K562 (cell line): Measurements from ENCODE around the gene AS3MT. TPM values are rescaled to one million over a fixed set of nuclear protein-coding genes. Genes with fewer than 3 reads are reported as not detected.

Source experiments
- BRF2 ChIP-seq: IDR thresholded peaks from 3 replicates; pipeline ENCODE4 v1.6.1; 2011; ENCODE audit warnings: borderline replicate concordance, mild to moderate bottlenecking; ENCODE audit not compliant: insufficient read length, insufficient read depth
- CTBP1 ChIP-seq: fragments of 450-650 bp; IDR thresholded peaks from 2 replicates; pipeline ENCODE4 v1.6.1; 2016; ENCODE audit warnings: borderline replicate concordance
- FOXA3 ChIP-seq, 2 experiments: fragments of 450-650 bp in 1 of 2; sonication (generic) in 1 of 2; formaldehyde crosslinking; IDR thresholded peaks in 1 of 2; conservative IDR thresholded peaks in 1 of 2; 2 replicates each; pipeline versions ENCODE4 v1.4.0 to v1.8.0; 2020 to 2022; ENCODE audit warnings: mild to moderate bottlenecking in 2 of 2, missing genetic modification reagents in 1 of 2
- FOXM1 ChIP-seq, 2 experiments: fragments of 450-650 bp in 1 of 2; sonication (generic) in 1 of 2; formaldehyde crosslinking in 1 of 2; IDR thresholded peaks; 2 replicates each; pipeline versions ENCODE4 v1.6.1 to v1.9.0; 2017 to 2022; ENCODE audit warnings: low read depth in 2 of 2, mild to moderate bottlenecking in 2 of 2, missing genetic modification reagents in 1 of 2, moderate library complexity in 1 of 2
- FOXP1 ChIP-seq: sonication (generic); formaldehyde crosslinking; IDR thresholded peaks from 2 replicates; pipeline ENCODE4 v1.8.0; 2022; ENCODE audit warnings: mild to moderate bottlenecking, missing genetic modification reagents
- GATAD2B ChIP-seq: fragments of 450-650 bp; IDR thresholded peaks from 2 replicates; pipeline ENCODE4 v1.6.1; 2017; ENCODE audit warnings: mild to moderate bottlenecking, borderline replicate concordance
- MTF1 ChIP-seq: fragments of 250-450 bp; sonication (Bioruptor Pico); IDR thresholded peaks from 2 replicates; pipeline ENCODE4 v1.9.0; 2021; ENCODE audit warnings: moderate library complexity, mild to moderate bottlenecking, inconsistent platforms, borderline replicate concordance
- PCBP2 ChIP-seq: fragments of 200-400 bp; formaldehyde crosslinking; IDR thresholded peaks from 2 replicates; pipeline ENCODE4 v1.6.1; 2018; ENCODE audit warnings: low read length, low read depth, mild to moderate bottlenecking, moderate library complexity; ENCODE audit not compliant: poor library complexity, severe bottlenecking
- PHF21A ChIP-seq: fragments of 450-650 bp; IDR thresholded peaks from 2 replicates; pipeline ENCODE4 v1.6.1; 2017; ENCODE audit warnings: low read depth, borderline replicate concordance
- TFE3 ChIP-seq: fragments of 450-650 bp; formaldehyde crosslinking; IDR thresholded peaks from 2 replicates; pipeline ENCODE4 v1.4.0; 2020; ENCODE audit warnings: mild to moderate bottlenecking, mixed read lengths
- YBX1 ChIP-seq: fragments of 450-650 bp; IDR thresholded peaks from 2 replicates; pipeline ENCODE4 v1.7.1; 2016; ENCODE audit warnings: mild to moderate bottlenecking
- YY1 ChIP-seq, 3 experiments: IDR thresholded peaks; 2 replicates each; pipeline ENCODE4 v1.6.1; 2011; ENCODE audit warnings: low read length in 2 of 3, mild to moderate bottlenecking in 2 of 3, moderate library complexity in 2 of 3, borderline replicate concordance in 1 of 3, control low read depth in 1 of 3, low read depth in 1 of 3; ENCODE audit not compliant: insufficient read depth in 3 of 3, insufficient replicate concordance in 2 of 3, control insufficient read depth in 1 of 3, insufficient read length in 1 of 3; ENCODE audit errors: extremely low read depth in 1 of 3
- ZBTB34 ChIP-seq: fragments of 250-450 bp; sonication (Bioruptor Pico); IDR thresholded peaks from 2 replicates; pipeline ENCODE4 v1.8.0; 2021; ENCODE audit warnings: mild to moderate bottlenecking, moderate library complexity
- ZC3H8 ChIP-seq: fragments of 450-650 bp; IDR thresholded peaks from 2 replicates; pipeline ENCODE4 v1.6.1; 2017
- ZMIZ1 ChIP-seq, 2 experiments: fragments of 150-350 bp in 1 of 2; IDR thresholded peaks; 2 replicates each; pipeline ENCODE4 v1.6.1; 2012 to 2016; ENCODE audit warnings: low read depth in 2 of 2, low read length in 2 of 2, mild to moderate bottlenecking in 1 of 2, moderate library complexity in 1 of 2
- ZNF121 ChIP-seq: sonication (generic); formaldehyde crosslinking; conservative IDR thresholded peaks from 2 replicates; pipeline ENCODE4 v1.8.0; 2022; ENCODE audit warnings: missing genetic modification reagents
- ZNF184 ChIP-seq: sonication (generic); formaldehyde crosslinking; IDR thresholded peaks from 2 replicates; pipeline ENCODE4 v1.5.0; 2020; ENCODE audit warnings: missing genetic modification reagents
- ZNF232 ChIP-seq: sonication (generic); formaldehyde crosslinking; IDR thresholded peaks from 2 replicates; pipeline ENCODE4 v1.8.0; 2022; ENCODE audit warnings: mild to moderate bottlenecking, missing genetic modification reagents
- ZNF785 ChIP-seq: fragments of 250-450 bp; sonication (Bioruptor Pico); IDR thresholded peaks from 2 replicates; pipeline ENCODE4 v1.4.0; 2020; ENCODE audit warnings: mild to moderate bottlenecking
- polyA plus RNA-seq, 8 experiments: library from polyadenylated mRNA; depleted of rRNA in 4 of 8; stranded (reverse) in 5 of 8; unstranded in 3 of 8; fragments of >200 nt; fragmentation: Nextera tagmentation in 2 of 8; fragmentation: Illumina TruSeq in 1 of 8; extraction: Ambion mirVana in 2 of 8; extraction: Trizol in 1 of 8; gene quantifications; 2 replicates each; pipeline versions ENCODE4 v1.2.1 to v1.2.3, GENCODE V29; 2011 to 2014; ENCODE audit warnings: inconsistent platforms in 1 of 8, missing spikeins in 1 of 8
- total RNA-seq, 7 experiments: library from RNA; depleted of rRNA in 6 of 7; stranded (reverse); fragments of >200 nt in 6 of 7; fragmentation: Illumina TruSeq in 2 of 7; extraction: Trizol in 2 of 7; gene quantifications; 2 replicates each; pipeline versions ENCODE4 v1.2.1 to v1.2.3, GENCODE V29; 2011 to 2021; ENCODE audit warnings: low replicate concordance in 1 of 7

AS3MT gene
- total and polyA plus RNA-seq, 9 of the 15 experiments (the other 6 are each of a cell fraction or from before 2014, with no cell fraction given) = 0.04 to 0.33 (median 0.19) TPM; not detected in 2

- TF ChIP-seq ZMIZ1 (IDR thresholded peaks at IDR 0.05; ENCODE audit: low read depth in 2 of 2, low read length in 2 of 2) (no peak), BRF2 (no peak), CTBP1 (peak; percentile 34), ZNF121 (CRISPR knock-in tag) (no peak), FOXP1 (no peak), YBX1 (no peak), ZNF785 (no peak), PHF21A (no peak), FOXM1 (IDR thresholded peaks at IDR 0.05; ENCODE audit: low read depth) (no peak), FOXM1 (CRISPR knock-in tag; IDR thresholded peaks at IDR 0.05; ENCODE audit: low read depth) (no peak), ZBTB34 (CRISPR knock-in tag) (no peak), GATAD2B (no peak), MTF1 (CRISPR knock-in tag) (no peak), ZNF232 (no peak; the same call in 1 of the 2 replicates), FOXA3 (CRISPR knock-in tag; conservative IDR thresholded peaks at IDR 0.05 in 1 of 2, IDR thresholded peaks at IDR 0.05 in 1 of 2) (no peak), YY1 (IDR thresholded peaks at IDR 0.05; ENCODE audit: borderline replicate concordance in 1 of 3, control insufficient read depth in 1 of 3, extremely low read depth in 1 of 3, insufficient read depth in 3 of 3, insufficient read length in 1 of 3, insufficient replicate concordance in 2 of 3, low read depth in 1 of 3, low read length in 2 of 3) (no peak), TFE3 (peak; percentile 49; the same call in 1 of the 2 replicates), PCBP2 (no peak), ZNF184 (CRISPR knock-in tag) (no peak), ZC3H8 (no peak)
Observed at GRCh38 chr10:102917314-102917961, 48.2 kb downstream of the AS3MT start (continued).
